NCI-H2107 treated with DMSO at 0.1 percent for 48 hours (cell line): ENCODE measurements around the gene KCTD4.
"Not testable (repeated sequence)": the region's sequence is repeated elsewhere in the genome, so short reads cannot be mapped to it uniquely, and the experiment has no call there.

Experiments used
- DNase-seq: peaks from one replicate; lab custom pipeline; 2025; ENCODE audit not compliant: unreplicated experiment; lab: John Stamatoyannopoulos, UW

KCTD4 gene

DNA sequence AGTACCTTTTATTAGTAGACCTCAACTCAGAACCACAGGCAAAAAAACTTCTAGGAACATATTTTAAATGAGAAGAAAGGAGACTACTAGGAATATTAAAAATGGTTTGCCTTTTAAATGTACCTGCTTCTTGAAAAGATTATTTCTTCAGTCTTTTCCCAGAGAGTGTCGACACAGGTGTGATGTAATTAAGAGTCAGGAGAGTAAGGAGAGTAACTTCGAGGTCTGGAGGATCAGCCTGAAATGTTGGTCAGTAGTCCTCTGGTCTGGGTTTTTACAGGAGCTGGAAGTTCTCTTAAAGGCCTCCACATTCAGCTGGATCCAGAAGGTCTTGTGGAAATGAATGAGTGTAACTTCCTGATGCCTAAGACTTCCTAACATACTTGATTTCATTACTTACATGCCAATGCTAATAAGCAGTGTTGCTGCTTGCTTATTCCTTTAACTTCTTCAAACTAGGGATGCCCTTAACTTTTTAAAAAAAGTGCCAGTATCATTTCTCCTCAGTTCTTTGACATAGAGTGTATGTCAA, at the start of gene KCTD4:
Gene KCTD4 (minus strand): TSS at position 345 of the 532 bp plus-strand sequence. CDS start 6,478 bp downstream, outside the sequence.
- no peak for DNase-seq

DNA sequence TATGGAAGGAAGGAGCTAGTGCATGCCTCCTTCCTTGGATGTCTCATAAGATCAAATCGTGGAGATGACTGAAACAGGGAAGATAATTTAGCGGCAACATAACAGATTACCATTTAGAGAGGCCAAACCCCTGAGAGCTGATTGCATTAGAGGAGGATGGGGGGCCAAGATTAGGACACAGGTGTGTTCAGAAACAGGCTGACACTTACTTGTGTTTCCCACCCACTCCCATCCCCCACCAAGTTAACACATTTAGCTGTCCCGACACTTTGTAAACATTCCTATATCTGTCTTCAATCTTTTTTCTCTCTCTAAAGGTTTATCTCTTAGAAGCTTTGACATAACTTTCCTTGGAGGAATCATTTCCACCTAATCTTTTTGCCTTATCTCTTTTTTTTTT, 48.8 kb upstream of the KCTD4 start:
- no peak for DNase-seq

DNA sequence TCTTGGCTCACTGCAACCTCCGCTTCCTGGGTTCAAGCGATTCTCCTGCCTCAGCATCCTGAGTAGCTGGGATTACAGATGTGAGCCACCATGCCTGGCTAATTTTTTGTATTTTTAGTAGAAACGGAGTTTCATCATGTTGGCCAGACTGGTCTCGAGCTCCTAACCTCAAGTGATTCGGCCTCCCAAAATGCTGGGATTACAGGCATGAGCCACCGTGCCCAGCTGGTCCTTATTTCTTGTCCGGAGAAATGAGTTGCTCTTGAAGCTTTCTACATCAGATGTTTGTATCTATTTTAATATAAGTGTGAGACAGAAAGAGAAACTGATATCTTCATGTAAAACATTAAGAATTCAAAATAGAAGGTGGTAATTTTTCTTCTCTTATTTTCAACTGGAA, 43.9 kb upstream of the KCTD4 start:
- DNase-seq: not testable (repeated sequence)

DNA sequence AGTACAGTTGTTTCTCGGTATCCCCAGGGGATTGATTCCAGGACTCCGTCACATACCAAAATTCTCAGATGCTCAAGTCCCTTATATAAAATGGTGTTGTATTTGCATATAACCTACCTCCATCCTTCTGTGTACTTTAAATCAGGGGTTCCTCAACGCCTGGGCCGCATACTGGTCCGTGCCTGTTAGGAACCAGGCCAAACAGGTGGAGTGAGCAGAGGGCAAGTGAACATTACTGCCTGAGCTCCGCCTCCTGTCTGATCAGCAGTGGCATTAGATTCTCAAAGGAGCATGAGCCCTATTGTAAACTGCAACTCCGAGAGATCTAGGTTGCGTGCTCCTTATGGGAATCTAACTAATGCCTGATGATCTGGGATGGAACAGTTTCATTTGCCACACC, 42.2 kb upstream of the KCTD4 start:
- no peak for DNase-seq

DNA sequence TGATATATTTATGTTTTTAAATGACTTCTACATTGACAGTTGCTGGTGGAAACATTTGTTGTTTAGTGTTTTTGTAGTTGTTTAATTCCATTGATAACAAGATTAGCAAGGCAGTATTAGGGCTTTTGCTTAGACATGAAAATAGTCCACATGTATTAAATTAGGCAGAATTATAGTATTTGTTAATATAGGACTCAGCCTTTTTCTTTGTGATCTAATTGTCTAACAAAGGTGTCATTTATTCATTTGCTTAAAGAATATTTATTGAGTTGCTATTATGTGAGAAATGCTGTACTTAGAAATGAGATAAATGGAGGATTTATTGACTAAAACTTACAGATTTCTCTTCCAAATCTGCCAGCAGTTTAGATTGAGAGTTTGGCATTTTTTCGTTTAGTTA, 41.7 kb upstream of the KCTD4 start:
- no peak for DNase-seq

DNA sequence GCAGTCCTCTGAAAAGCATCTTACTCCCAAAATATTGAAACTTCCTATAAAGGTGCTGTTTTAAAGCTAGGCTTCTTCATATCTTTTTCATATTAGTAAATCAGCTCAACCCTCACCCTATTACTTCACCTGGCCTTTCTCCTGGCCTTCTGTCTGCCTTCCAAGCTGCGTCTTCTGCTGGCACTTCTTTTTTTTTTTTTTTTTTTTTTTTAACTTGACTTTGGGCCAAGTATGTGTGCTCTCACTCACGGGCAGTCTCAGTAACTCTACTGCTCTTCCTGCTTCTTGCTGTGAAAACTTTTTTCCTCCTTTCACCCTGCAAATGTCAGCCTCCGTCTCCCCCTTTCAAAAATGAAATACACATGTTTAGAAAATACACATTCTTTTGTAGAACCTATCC, 41.2 kb upstream of the KCTD4 start:
- no peak for DNase-seq

DNA sequence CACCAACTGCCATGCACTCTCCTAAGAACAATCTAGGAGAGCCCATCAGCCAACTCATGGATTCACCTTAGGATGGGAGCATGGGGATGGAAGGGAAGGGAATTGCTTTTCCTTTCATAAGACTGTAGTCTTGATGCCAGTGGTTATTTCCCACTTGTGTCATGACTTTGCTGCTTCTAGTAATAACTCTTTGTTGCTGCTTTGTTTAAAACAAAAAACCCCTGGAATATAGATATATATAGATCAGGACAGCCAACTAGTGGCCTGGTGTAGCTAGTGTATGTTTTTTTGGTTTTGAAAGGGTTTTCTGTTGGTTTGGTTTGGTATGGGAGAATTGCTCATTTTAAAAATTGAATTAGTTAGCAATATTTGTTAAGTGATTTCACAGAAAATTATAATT, 39.3 kb upstream of the KCTD4 start:
- DNase-seq: no peak

DNA sequence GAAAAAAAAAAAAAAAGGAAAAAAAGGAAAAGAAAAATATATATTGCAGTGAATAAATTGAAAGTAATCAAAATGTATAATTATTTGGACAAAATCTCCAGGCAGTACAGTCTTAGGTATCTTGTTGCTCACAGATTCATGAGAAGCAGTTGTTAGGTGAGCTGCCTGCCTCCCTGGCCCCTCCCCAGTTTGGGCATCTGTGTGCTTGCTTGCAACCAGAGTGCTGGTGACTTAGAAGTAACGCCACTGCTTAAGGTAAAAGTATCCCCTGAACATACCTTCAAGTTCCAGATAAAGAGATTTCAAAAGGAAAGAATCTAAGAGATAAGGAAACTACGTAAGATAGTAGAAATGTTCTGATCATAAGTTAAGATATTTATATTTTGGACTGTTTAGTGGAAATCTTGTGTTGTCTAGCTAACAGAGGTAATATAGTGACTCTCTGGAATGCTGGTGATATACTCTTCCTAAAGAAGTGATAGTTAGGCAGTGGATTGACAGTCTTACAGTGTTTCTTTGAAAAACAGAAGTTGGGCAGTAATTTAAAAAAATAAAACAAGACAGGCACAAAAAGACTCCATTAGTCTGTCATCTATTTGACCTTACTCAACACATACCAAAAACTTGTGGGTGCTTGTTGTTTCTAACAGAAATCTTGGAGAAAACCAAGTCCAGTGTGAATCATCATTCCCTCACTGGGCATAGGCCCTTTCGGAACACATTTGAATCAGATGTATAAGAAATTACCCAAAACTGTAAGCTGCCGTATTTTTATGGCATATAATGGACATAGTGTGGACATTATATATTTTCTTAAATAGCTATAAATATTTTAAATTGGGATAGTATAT, 38.3 kb upstream of the KCTD4 start:
- DNase-seq: no peak

DNA sequence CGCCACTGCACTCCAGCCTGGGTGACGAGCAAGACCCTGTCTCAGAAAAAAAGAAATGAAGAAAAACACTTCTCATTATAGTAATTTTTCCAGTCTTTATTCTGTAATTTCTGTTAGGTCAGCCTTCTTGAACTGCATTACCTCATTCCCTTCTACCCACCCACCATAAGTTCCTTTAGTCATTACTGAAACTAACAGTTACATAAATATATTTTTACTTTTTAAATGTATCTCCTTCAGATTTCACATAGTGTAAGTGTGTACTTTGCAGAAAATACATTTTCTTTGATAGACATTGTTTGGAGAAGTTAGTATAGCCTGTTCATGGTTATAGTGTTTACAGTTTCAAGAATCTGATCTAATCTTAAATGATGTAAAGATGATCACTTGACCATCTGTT, 31.7 kb upstream of the KCTD4 start:
- DNase-seq: no peak

DNA sequence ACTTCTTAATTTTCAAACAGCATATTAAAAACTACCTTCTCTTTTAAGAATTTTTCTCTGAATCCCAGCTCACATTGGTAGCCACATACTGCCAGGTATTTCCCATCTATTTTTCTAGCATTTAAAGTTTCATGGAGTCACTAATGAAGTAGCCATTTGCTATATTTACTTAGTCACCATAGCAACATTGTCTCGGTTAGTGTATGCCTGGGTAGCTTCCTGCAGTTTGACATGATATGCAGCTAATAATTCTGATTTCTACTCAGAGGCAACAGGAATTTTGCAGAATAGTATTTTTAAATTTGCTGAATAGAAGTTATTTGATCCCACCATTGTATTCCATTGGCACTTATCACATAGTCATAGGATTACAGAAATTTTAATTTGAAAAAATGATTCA, 30.9 kb upstream of the KCTD4 start:
- DNase-seq: peak; percentile 43

DNA sequence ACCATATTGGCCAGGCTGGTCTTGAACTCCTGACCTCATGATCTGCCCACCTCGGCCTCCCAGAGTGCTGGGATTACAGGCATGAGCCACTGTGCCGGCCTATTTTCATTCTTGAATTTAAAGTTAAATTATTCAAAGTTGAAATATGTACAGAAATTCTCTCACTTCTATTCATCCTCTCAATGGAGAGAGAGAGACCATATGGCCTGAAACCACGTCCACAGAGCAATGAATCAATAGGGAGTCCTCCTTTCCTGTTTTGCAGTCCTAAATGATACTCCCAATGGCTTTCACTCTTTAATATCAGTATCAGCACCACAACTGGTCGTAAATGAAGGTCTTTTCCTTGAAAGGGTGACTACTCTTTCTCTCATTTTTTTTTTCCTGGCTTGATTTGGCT, 30.5 kb upstream of the KCTD4 start:
- DNase-seq: no peak

DNA sequence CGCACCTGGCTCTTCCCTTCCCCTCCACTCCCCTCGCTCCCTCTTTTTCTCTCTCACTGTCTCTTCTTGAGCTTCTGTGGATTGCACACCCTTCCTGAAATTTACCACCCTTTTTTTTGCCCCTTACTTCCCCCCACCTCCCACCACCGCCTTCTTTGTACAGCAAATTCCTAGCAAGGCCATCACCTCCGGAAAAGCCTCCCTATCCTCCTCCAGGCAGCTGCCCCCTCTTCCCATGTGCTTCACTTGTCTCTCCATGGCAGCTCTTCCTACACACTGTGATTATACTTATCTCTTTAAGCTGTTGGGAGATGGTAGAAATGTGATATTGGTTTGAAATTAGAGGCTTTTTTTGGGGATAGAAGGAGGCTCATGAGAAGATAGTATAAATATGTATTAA, 28.3 kb upstream of the KCTD4 start:
- DNase-seq: no peak

DNA sequence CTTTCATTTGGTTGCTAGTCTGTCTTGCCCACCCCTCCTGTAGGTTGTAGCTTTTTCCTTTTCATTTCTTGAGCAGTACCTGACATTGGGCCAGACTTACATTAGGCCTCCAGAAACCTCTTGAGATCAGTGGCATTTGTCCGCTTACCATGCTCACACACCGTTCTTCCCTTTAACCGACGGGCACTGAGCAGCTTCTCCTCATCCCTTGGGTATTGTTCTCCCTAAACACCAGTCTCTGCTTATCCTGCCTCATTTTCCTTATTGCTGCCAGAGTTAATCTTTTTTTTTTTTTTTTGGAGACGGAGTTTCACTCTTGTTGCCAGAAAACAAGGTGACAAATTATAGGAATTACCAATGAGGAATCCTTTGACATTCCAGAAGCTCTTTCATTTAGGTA, 27.2 kb upstream of the KCTD4 start:
- DNase-seq: no peak

DNA sequence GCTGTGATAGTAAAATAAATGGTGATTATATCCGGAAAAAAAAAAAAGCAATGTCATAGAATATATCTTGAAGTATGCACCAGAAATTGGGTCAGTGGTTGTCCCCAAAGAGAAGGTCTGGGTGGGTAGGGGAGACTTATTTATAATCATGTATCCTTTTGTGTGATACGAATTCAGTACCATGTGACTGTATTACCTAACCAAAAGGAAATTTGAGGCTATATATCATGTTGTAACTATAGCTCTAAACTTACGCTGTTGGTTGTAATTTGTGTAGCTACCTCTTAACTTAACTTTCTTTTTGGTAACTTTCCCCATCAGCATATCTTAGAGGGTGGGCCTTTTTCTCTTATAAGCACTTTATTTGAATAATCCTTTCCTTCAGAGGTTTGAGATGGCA, 25.2 kb upstream of the KCTD4 start:
- no peak for DNase-seq

DNA sequence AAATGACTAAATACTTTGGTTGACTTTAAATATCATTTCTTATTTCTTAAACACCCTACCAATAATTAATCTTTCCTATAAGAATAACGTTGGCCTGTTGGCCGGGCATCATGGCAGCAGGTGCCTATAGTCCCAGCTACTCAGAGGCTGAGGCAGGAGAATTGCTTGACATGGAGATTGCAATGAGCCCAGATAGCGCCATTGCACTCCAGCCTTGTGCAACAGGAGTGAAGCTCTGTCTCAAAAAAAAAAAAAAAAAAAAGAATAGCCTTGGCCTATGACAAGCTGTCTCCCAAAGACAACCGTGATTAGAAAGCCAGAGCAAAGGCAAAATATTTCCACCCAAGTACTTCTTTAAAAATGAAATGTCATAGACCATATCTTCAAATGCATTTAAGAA, 24.5 kb upstream of the KCTD4 start:
- DNase-seq: no peak

DNA sequence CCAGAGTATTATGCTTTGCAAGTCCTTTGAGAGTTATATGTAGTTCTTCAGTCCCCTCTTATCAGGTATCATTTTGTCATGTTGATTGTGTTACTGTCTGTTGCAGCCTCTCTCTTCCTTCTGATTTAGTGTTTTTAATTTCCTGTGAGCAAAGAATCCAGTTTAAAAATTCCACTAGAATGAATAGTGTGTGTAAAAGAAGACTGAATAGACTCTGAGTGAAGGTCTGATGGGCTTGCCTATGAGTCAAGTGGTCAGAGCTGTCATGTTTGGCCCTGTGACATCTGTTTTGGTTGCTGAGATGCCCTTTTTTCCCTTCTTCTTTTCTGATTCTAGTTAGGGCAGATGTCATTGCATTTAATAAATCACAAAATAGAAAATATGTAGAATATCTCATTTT, 23.3 kb upstream of the KCTD4 start:
- no peak for DNase-seq

DNA sequence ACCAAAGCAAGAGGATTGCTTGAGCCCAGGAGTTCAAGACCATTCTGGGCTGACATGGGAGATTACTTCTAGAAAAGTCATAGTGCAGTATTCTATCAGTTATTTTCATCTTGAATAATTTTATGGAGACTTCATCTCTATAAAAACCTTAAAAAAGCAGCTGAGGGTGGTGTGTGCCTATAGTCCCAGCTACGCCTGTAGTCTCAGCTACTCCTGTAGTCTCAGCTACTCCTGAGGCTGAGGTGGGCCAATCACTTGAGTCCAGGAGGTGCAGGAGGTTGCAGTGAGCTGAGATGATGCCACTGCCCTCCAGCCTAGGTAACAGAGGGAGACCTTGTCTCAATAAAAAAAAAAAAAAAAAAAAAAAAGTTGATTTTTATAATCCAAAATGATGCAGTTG, 22.1 kb upstream of the KCTD4 start:
- no peak for DNase-seq

DNA sequence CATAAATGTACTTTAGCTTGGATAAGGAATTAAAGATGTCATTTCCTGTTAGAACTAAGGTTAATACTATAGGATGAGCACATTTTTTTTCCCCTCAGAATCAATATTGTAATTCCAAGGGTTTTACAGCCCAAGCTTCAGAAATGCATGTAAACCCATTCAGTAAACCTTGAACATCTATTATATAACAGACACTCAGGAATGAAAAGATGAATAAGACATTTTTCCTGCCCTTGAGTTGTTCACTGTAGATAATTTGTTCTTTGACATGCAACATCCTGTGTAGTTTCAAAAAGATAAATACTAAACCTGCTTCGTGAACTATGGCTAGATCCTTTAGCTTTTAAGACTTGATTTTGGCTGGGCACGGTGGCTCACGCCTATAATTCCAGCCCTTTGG, 21.7 kb upstream of the KCTD4 start:
- no peak for DNase-seq

DNA sequence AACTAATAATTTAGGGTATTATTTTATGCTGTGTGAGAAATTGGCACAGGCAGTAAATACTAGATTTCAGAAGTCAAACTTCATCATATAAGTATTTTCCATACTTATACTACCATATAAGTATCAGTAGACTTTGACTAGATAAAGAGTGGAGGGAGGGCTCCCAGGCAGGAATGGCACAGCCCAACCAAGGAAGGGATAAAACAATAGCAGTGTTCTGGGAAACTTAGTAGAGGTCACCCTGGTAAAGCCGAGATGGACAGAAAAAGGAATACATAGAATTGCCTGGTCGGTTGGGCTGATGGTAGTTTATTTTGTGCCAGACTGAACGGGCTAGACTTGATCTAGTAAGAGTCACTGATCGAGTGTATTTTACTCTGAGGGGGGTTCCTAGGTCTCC, 19.6 kb upstream of the KCTD4 start:
- DNase-seq: no peak

DNA sequence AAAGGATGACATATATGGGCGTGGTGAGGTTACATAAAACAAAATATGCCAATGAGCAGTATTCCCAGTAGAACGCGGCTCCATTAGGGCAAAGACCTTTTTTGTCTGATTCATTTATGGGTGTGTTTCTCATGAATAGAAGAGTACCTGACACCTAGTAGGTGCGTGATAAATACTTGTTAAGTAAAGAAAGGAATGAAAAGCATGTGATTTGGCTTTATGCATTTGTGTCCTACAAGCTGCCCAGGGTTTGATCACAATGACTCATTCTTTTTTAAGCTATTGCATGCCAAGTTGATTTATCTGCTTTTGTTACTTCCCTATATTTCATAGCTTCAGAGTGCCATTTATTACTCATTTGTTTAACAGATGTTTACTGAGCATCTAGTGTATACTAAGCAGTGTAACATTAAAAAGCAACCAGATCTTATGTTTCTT, 19.1 kb upstream of the KCTD4 start:
- no peak for DNase-seq

DNA sequence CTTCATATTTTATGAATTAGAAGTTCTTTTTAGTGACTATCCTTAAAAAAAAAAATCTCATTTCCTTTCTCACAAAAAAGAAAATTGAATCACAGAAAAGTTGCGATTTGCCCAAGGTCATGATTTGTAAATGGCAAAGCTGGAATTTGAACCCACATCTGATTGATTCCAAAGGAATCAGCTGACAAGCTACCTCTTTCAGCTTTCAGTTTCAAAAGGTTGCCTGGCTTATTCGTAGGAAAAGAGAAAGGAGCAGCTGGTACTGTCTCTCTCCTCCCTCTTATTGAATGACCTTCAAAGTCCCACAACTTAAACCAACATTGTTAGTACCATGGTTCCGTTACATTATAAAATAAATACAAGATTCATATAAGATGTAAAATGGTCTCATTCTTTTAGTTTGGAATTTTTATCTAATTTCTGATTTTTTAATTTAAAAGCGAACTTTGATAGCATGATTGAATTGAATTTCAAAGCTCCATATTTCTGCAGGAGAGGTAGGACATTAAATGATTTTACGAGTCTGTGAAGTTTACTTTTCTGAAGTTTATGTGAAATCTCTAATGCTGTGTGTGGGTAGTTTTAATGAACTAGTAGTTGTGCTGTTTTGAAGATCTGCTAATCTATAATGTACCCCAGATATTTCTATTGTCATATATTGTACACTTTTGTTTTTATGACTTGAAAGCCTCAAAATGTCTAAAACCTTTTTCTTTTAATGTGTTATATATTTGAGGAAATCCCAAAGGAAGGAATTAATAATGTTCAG, 18.5 kb upstream of the KCTD4 start:
- no peak for DNase-seq

DNA sequence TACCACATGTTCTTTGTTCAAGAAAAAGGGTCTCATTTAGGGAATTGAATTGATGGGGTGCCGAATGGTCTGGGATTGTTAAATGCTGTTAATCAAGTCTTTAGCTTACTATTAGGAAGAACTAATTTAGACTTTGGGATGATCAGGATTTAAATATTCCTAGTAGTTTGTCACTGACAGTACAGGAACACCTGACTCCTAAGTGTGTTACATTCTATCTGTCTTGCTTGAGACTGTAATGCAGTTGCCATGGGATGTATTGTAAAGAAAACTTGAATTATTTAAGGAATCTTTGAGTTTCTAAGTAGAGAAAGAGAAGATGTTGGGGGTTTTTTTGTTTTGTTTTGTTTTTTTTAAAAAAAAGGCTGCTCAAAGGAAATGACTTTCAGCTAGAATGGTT, 17.8 kb upstream of the KCTD4 start:
- no peak for DNase-seq
